ENCODE measurements around the gene TMEM154. TPM values are rescaled to one million over a fixed set of nuclear protein-coding genes. Genes with fewer than 3 reads are reported as not detected.

Gene TMEM154
- total RNA-seq, 1 experiment from 2014 or later: 3.6 TPM

DNA sequence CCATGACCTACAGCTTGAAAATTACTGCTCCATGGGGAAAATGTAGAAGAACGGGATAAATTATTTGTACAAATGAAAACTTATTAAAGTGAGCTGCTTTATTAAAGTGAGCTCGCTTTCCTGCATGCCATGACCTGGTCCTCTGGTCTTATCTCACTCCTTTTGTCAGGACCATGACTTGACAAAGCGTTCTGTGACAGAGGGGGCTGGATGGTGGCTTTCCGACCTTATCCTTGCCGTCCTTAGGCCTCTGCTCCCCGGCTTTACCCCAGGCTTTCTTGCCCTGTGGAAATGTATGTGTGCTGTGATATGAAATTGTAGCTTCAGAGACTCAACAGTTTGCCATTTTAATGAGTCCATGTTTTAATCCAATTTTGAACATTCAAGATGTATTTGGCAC, 99.9 kb downstream of the TMEM154 start:
- no peaks in the 10 kb centered on the region for H3F3A ChIP-seq (ENCODE audit: low read length, unreplicated experiment)
- H3K9ac ChIP-seq (ENCODE audit: low read length): no peak overlapping the region
- ChIA-PET CTCF (no interaction called here), POLR2A (ENCODE audit: unreplicated experiment) (interaction anchor here (0.6 kb wide), 1 partner anchor 101 kb away, joined by 9 read pairs; no protein-coding TSS in a partner anchor)
- intact Hi-C loops (cut with micrococcal nuclease): no loop called here
- no peaks in the 10 kb centered on the region for H3K27me3 ChIP-seq (ENCODE audit: low read length)
- DNase-seq: no peak
- no peaks in the 10 kb centered on the region for H3K36me3 ChIP-seq (ENCODE audit: low read depth, low read length)
- ATAC-seq: no peak
- no peaks in the 10 kb centered on the region for H3K9me2 ChIP-seq (replicated peaks; ENCODE audit: low read length)
- no peaks in the 10 kb centered on the region for H4K20me1 ChIP-seq (ENCODE audit: low read length)
- no peaks in the 10 kb centered on the region for H3K4me1 ChIP-seq (ENCODE audit: insufficient read depth, low read length)
- no peak overlapping the region for H3K4me2 ChIP-seq (ENCODE audit: low read length)
- H2AFZ ChIP-seq (ENCODE audit: low read length): no peak overlapping the region
- H3K79me2 ChIP-seq (ENCODE audit: low read length): no peaks in the 10 kb centered on the region
- no peak overlapping the region for H3K4me3 ChIP-seq (ENCODE audit: low read length)
- TF ChIP-seq EZH2 (IDR thresholded peaks at IDR 0.05; ENCODE audit: low read length, unreplicated experiment): no peak
- TF ChIP-seq, protein P1, sequence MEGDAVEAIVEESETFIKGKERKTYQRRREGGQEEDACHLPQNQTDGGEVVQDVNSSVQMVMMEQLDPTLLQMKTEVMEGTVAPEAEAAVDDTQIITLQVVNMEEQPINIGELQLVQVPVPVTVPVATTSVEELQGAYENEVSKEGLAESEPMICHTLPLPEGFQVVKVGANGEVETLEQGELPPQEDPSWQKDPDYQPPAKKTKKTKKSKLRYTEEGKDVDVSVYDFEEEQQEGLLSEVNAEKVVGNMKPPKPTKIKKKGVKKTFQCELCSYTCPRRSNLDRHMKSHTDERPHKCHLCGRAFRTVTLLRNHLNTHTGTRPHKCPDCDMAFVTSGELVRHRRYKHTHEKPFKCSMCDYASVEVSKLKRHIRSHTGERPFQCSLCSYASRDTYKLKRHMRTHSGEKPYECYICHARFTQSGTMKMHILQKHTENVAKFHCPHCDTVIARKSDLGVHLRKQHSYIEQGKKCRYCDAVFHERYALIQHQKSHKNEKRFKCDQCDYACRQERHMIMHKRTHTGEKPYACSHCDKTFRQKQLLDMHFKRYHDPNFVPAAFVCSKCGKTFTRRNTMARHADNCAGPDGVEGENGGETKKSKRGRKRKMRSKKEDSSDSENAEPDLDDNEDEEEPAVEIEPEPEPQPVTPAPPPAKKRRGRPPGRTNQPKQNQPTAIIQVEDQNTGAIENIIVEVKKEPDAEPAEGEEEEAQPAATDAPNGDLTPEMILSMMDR (conservative IDR thresholded peaks at IDR 0.05; ENCODE audit: low read depth, low read length): no peak
- TF ChIP-seq EZH2phosphoT487 (IDR thresholded peaks at IDR 0.05; ENCODE audit: borderline replicate concordance, low read length): no peak
- BruUV-seq (replicated peaks): no TSS peak
- H3K9me3 ChIP-seq (ENCODE audit: low read length): no peaks in the 10 kb centered on the region
- H3K27ac ChIP-seq (ENCODE audit: low read length): no peak overlapping the region

DNA sequence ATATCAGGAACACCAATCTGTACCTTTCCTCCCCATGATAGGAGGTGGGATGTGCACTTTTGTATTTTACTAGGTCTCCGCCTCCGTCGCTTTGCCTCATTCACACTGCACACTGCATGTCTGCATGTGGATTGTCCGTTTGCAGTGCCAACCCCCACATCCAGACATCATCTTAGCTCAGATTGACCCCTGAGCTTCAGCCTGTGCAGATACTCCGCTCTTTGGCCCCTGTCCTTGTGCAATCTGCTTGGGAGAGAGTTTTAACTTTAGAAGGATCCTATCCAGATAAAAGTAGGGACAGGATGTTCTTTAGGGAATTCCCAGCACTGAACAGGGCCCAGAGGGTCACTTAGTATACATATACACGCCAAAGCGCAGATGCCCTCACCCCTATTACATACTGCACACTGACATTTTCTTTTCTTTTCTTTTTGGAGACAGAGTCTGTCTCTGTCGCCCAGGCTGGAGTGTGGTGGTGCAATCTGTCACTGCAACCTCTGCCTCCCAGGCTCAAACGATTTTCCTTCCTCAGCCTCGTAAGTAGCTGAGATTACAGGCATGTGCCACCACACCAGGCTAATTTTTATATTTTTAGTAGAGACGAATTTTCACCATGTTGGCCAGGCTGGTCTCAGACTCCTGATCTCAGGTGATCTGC, 100.6 kb downstream of the TMEM154 start:
- no peaks in the 10 kb centered on the region for H3K4me1 ChIP-seq (ENCODE audit: insufficient read depth, low read length)

DNA sequence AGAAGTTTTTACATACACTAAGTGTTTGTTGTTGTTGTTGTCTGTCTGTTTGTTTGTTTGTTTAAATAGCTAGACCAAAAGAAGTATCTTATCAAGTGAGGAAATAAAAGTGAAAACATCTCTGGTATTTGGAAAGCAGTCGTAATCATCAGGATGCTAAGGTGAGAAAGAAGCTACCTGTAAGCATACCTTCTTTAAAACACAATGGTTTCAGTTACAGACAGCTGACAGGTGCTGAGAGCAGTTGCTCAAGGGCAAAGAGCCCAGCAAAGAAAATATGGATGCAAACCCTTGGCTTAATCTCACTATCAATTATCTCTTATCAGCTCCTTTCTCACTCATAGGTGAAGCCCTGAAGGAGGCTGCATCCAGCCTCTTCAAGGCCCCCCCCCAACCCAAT, 101.1 kb downstream of the TMEM154 start:
- Histone ChIP-seq H3K4me3 (ENCODE audit: low read length) (no peak overlapping the region), H3K4me2 (ENCODE audit: low read length) (no peak overlapping the region), H3K79me2 (ENCODE audit: low read length) (no peaks in the 10 kb centered on the region), H3F3A (ENCODE audit: low read length, unreplicated experiment) (no peaks in the 10 kb centered on the region), H3K27me3 (ENCODE audit: low read length) (no peaks in the 10 kb centered on the region), H2AFZ (ENCODE audit: low read length) (no peak overlapping the region), H3K4me1 (ENCODE audit: insufficient read depth, low read length) (no peaks in the 10 kb centered on the region), H3K36me3 (ENCODE audit: low read depth, low read length) (no peaks in the 10 kb centered on the region), H3K9me3 (ENCODE audit: low read length) (no peaks in the 10 kb centered on the region), H3K27ac (ENCODE audit: low read length) (no peak overlapping the region), H4K20me1 (ENCODE audit: low read length) (no peaks in the 10 kb centered on the region), H3K9me2 (replicated peaks; ENCODE audit: low read length) (no peaks in the 10 kb centered on the region), H3K9ac (ENCODE audit: low read length) (no peak overlapping the region)
- no TSS peak for BruUV-seq (replicated peaks)
- DNase-seq: no peak
- POLR2A ChIA-PET (ENCODE audit: unreplicated experiment): no interaction called here
- CTCF ChIA-PET: no interaction called here
- intact Hi-C loops (cut with micrococcal nuclease): no loop called here
- no peak for ATAC-seq
- TF ChIP-seq EZH2phosphoT487 (IDR thresholded peaks at IDR 0.05; ENCODE audit: borderline replicate concordance, low read length) (no peak), EZH2 (IDR thresholded peaks at IDR 0.05; ENCODE audit: low read length, unreplicated experiment) (no peak)
- TF ChIP-seq, protein P1 (conservative IDR thresholded peaks at IDR 0.05; ENCODE audit: low read depth, low read length): no peak

More for the DNA sequence above, 100.6 kb downstream of the TMEM154 start:
- H3K36me3 ChIP-seq (ENCODE audit: low read depth, low read length): no peaks in the 10 kb centered on the region
- intact Hi-C loops (cut with micrococcal nuclease): no loop called here
- H3K27me3 ChIP-seq (ENCODE audit: low read length): no peaks in the 10 kb centered on the region
- no peaks in the 10 kb centered on the region for H3K79me2 ChIP-seq (ENCODE audit: low read length)
- H2AFZ ChIP-seq (ENCODE audit: low read length): no peak overlapping the region
- CTCF ChIA-PET: no interaction called here
- TF ChIP-seq EZH2 (IDR thresholded peaks at IDR 0.05; ENCODE audit: low read length, unreplicated experiment) (no peak), EZH2phosphoT487 (IDR thresholded peaks at IDR 0.05; ENCODE audit: borderline replicate concordance, low read length) (no peak)
- TF ChIP-seq, protein P1 (conservative IDR thresholded peaks at IDR 0.05; ENCODE audit: low read depth, low read length): no peak
- H4K20me1 ChIP-seq (ENCODE audit: low read length): no peaks in the 10 kb centered on the region
- H3K4me3 ChIP-seq (ENCODE audit: low read length): no peak overlapping the region
- H3F3A ChIP-seq (ENCODE audit: low read length, unreplicated experiment): no peaks in the 10 kb centered on the region
- H3K4me2 ChIP-seq (ENCODE audit: low read length): no peak overlapping the region
- H3K27ac ChIP-seq (ENCODE audit: low read length): no peak overlapping the region
- no peaks in the 10 kb centered on the region for H3K9me3 ChIP-seq (ENCODE audit: low read length)
- H3K9ac ChIP-seq (ENCODE audit: low read length): no peak overlapping the region
- BruUV-seq (replicated peaks): no TSS peak
- POLR2A ChIA-PET (ENCODE audit: unreplicated experiment): no interaction called here
- ATAC-seq (no peak), DNase-seq (no peak)
- H3K9me2 ChIP-seq (replicated peaks; ENCODE audit: low read length): no peaks in the 10 kb centered on the region

All from PC-3 (cell line).